Subcutaneous adipose tissue (tissue), 4 donors: Measurements from ENCODE around the gene ENPP1. TPM values are rescaled to one million over a fixed set of nuclear protein-coding genes. Genes with fewer than 3 reads are reported as not detected.

Experiments used
- small RNA-seq: library from RNA; depleted of rRNA; stranded (forward); fragments of <200 nt; gene quantifications from one replicate; pipeline ENCODE3, GENCODE V24; 2016
- total RNA-seq, 4 donors: library from RNA; depleted of rRNA; stranded (reverse); fragments of >200 nt; gene quantifications; one replicate each; pipeline ENCODE4 v1.1.0, GENCODE V29; 2016
- TF ChIP-seq, protein P1 (sequence below): fragments of 450-650 bp; IDR thresholded peaks from one replicate; pipeline ENCODE4 v1.5.1; 2016; ENCODE audit warnings: low read depth, mild to moderate bottlenecking, control low read depth, antibody characterized with exemption, moderate library complexity

Gene ENPP1
- total RNA-seq, 4 donors from 2014 or later = 67.0 to 86.8 (median 74.9) TPM

DNA sequence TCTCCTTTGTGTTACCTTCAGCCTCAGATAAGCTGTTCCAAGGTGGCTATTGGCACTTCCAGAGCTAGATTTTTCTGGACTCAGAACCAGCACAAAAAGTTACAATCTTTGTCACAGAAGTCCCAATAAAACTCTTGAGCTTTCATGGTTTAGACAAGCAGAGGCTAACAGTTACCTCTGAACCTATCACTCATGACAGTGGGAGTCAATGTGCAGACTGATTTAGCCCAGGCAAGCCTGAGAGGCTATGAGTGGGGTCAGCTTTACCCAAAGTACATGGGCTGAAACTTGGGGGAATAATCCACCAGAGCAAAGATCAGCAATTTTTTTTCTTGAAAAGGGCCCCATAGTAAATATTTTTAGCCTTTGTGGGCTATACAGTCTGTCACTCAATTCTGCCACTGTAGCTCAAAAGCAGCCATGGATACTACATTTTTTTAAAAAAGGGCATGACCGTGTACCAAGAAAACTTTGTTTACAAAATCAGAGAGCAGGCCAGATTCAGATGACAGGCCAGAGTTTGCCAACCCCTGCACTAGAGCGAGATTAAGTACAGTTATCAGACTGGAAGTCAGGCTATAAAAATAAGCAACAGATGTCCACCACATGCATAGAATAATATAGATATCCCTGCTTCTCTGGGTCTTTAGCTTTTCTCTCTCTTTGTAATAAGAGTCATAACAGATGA lies 123.4 kb downstream of the ENPP1 start:
- TF ChIP-seq, protein P1, sequence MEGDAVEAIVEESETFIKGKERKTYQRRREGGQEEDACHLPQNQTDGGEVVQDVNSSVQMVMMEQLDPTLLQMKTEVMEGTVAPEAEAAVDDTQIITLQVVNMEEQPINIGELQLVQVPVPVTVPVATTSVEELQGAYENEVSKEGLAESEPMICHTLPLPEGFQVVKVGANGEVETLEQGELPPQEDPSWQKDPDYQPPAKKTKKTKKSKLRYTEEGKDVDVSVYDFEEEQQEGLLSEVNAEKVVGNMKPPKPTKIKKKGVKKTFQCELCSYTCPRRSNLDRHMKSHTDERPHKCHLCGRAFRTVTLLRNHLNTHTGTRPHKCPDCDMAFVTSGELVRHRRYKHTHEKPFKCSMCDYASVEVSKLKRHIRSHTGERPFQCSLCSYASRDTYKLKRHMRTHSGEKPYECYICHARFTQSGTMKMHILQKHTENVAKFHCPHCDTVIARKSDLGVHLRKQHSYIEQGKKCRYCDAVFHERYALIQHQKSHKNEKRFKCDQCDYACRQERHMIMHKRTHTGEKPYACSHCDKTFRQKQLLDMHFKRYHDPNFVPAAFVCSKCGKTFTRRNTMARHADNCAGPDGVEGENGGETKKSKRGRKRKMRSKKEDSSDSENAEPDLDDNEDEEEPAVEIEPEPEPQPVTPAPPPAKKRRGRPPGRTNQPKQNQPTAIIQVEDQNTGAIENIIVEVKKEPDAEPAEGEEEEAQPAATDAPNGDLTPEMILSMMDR = no peak

DNA sequence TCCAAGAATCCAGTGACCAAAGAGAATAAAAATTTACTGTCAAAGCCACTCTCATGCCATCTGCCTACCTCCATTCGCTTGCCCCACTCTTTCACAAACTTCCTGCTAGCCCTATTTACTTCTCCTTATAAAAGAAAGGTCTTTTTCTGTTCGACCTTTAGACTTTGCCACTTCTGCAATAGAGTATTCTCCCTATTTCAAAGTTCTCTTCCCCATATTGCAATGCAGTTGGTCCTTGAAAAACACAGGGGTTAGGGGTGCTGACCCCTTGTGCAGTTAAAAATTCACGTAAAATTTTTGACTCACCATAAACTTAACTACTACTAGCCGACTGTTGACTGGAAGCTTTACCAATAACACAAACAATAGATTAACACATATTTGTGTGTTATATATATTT lies 128.3 kb downstream of the ENPP1 start:
- TF ChIP-seq, protein P1 = no peak

DNA sequence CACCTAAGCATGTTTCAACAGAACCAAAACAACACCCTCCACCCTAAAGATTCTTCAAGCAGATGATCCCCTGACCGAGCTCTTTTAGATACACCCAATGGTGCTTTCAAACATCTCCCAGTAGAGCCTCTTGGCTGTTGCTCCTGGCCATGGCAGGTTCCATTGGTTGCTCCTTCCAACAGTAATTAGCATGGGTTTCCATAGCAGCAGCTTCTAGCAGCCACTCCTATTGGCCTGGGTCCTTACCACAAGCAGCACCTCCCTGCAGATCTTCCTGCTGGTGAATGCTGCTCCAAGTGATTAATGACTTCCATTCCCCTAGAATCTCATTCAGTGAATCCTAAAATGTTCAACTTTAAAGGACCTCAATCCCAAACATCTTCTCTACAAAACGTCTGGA lies 129.4 kb downstream of the ENPP1 start:
- TF ChIP-seq, protein P1 = no peak

DNA sequence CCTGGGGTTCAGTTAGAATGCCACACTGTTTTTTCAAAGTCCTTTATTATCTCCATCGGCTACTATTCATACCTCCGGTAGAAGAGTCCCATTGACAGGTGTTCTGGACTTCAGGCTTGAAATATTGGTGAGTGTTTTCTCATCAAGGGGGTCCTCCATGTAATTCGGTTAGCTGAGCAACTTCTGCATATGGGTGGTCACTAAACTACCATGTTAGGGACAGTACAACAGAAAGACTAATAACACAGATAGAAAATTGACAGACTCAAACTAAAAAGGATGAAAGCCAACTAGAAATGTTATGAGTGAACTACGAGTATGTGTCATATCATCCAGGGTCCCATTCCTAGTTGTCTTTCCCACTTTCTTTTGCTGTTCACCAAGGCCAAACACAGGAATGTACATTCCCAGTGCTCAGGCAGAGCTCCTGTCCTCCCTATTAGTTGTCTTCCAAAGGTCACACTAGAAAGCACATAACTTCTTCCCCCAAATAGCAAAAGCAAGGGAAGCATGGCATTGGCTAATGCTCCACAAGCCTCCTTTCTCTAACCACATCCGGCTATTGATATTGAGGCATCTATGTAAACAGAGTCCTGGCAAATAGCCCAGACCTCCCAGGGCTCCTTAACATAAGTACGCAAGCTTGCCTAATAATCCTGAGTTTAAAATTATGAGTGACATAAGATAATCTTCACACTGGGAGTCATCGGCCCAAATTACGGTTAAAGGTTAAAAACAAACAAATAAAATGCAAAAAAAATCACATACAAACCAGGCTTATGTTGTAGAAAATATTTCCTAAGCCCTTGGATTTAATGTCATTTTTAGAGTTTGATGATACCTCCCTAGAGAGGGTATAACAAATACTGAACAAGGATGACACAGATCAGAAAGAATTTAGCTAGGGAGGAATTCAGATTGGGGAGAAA lies 130.1 kb downstream of the ENPP1 start:
- TF ChIP-seq, protein P1 = no peak

Small RNA genes within 50 kb of the gene (small RNA-seq; reads per million reads assigned to genes)
- not detected for gene MIR548H5
- gene SELENOKP2 = not detected

Other genes with a start within 250 kb of the ENPP1 start
- gene ARG1, start 234.8 kb upstream of the ENPP1 start, total RNA-seq = 1 to 10 TPM in 1 of 4 donors, not detected in 3; 1.5 TPM
- gene MED23, start 179.8 kb upstream of the ENPP1 start, total RNA-seq = 10 to 100 TPM; 24.1 to 32.3 (median 32.1) TPM
- 1 to 10 TPM in 1 of 4 donors, under 1 TPM in 3; 0.33 to 1.3 (median 0.80) TPM for gene ENPP3, start 170.7 kb upstream of the ENPP1 start, total RNA-seq
- gene OR2A4, start 106.6 kb upstream of the ENPP1 start, total RNA-seq = 1 to 10 TPM in 1 of 4 donors, not detected in 3; 5.4 TPM
- not detected for gene CTAGE9, start 97.0 kb upstream of the ENPP1 start, total RNA-seq
- gene CCN2, start 143.4 kb downstream of the ENPP1 start, total RNA-seq = 100 to 1,000 TPM in 2 of 4 donors, 10 to 100 TPM in 2; 81.9 to 165 (median 112) TPM